NCI-H1105 treated with DMSO at 0.1 percent for 48 hours (cell line): ENCODE results near the gene SOX5.
"Not testable (repeated sequence)": the region's sequence is repeated elsewhere in the genome, so short reads cannot be mapped to it uniquely, and the experiment has no call there.

Source experiments
- DNase-seq: peaks from one replicate; lab custom pipeline; 2025; lab: John Stamatoyannopoulos, UW

The SOX5 gene

GRCh38 chr12:23540572-23540971 is 408.9 kb downstream of the SOX5 start:
- DNase-seq = no peak

- DNase-seq = no peak
Observed at GRCh38 chr12:23536293-23536692, 413.2 kb downstream of the SOX5 start.

GRCh38 chr12:23535441-23535840 is 414.0 kb downstream of the SOX5 start:
- no peak for DNase-seq

- DNase-seq = no peak
Observed at GRCh38 chr12:23534196-23534595, 415.3 kb downstream of the SOX5 start.

- DNase-seq = no peak
Observed at GRCh38 chr12:23533699-23534098, 415.8 kb downstream of the SOX5 start.

- DNase-seq = no peak
Observed at GRCh38 chr12:23533265-23533664, 416.2 kb downstream of the SOX5 start.

- no peak for DNase-seq
Observed at GRCh38 chr12:23528316-23528715, 421.2 kb downstream of the SOX5 start.

GRCh38 chr12:23525450-23526072 is 423.9 kb downstream of the SOX5 start:
- no peak for DNase-seq

- no peak for DNase-seq
Observed at GRCh38 chr12:23523339-23523738, 426.1 kb downstream of the SOX5 start.

- not testable (repeated sequence) for DNase-seq
Observed at GRCh38 chr12:23519444-23519843, 430.0 kb downstream of the SOX5 start.

- DNase-seq = not testable (repeated sequence)
Observed at GRCh38 chr12:23515785-23516184, 433.7 kb downstream of the SOX5 start.

GRCh38 chr12:23510484-23510883 is 439.0 kb downstream of the SOX5 start:
- DNase-seq = no peak

GRCh38 chr12:23509832-23510231 is 439.6 kb downstream of the SOX5 start:
- DNase-seq = not testable (repeated sequence)

GRCh38 chr12:23507785-23508184 is 441.7 kb downstream of the SOX5 start:
- not testable (repeated sequence) for DNase-seq

GRCh38 chr12:23505736-23506135 is 443.7 kb downstream of the SOX5 start:
- not testable (repeated sequence) for DNase-seq

GRCh38 chr12:23504641-23505399 is 444.6 kb downstream of the SOX5 start:
- DNase-seq = no peak

- DNase-seq = no peak
Observed at GRCh38 chr12:23504043-23504442, 445.4 kb downstream of the SOX5 start.

- no peak for DNase-seq
Observed at GRCh38 chr12:23503544-23503943, 445.9 kb downstream of the SOX5 start.

GRCh38 chr12:23502259-23502658 is 447.2 kb downstream of the SOX5 start:
- no peak for DNase-seq

- DNase-seq = no peak
Observed at GRCh38 chr12:23495472-23495871, 454.0 kb downstream of the SOX5 start.

GRCh38 chr12:23493672-23494071 is 455.8 kb downstream of the SOX5 start:
- no peak for DNase-seq

GRCh38 chr12:23491029-23491428 is 458.4 kb downstream of the SOX5 start:
- DNase-seq = not testable (repeated sequence)

- DNase-seq = no peak
Observed at GRCh38 chr12:23488130-23488529, 461.3 kb downstream of the SOX5 start.

GRCh38 chr12:23484238-23484637 is 465.2 kb downstream of the SOX5 start:
- DNase-seq = peak; percentile 13
